H9 (cell line): ENCODE measurements around the gene ACAD8. TPM values are rescaled to one million over a fixed set of nuclear protein-coding genes. Genes with fewer than 3 reads are reported as not detected.
A peak's percentile ranks its signal among the peaks of the same experiment; 100 is the strongest.

Experiments
- DNase-seq: peaks from one replicate; pipeline ENCODE4 v3.0.0-alpha.2; 2017
- H2AFZ ChIP-seq: one replicate; pipeline ENCODE4 v1.6.1; 2013; ENCODE audit warnings: mild to moderate bottlenecking, low read length, control low read depth, moderate library complexity
- H2AK5ac ChIP-seq: 2 replicates; pipeline ENCODE4 v1.6.1; 2013; ENCODE audit warnings: low read length, control low read depth, mixed read lengths; ENCODE audit not compliant: insufficient read length
- H2BK120ac ChIP-seq: one replicate; pipeline ENCODE4 v1.6.1; 2013; ENCODE audit warnings: low read depth, mild to moderate bottlenecking, low read length, control low read depth, inconsistent platforms; ENCODE audit not compliant: poor library complexity, severe bottlenecking
- H2BK12ac ChIP-seq: 2 replicates; pipeline ENCODE4 v1.6.1; 2013; ENCODE audit warnings: low read length, control low read depth, mixed read lengths, low read depth; ENCODE audit not compliant: insufficient read length
- H2BK15ac ChIP-seq: 2 replicates; pipeline ENCODE4 v1.6.1; 2013; ENCODE audit warnings: low read depth, low read length, control low read depth
- H2BK20ac ChIP-seq: one replicate; pipeline ENCODE4 v1.6.1; 2013; ENCODE audit warnings: low read depth, mild to moderate bottlenecking, low read length, control low read depth, inconsistent platforms; ENCODE audit not compliant: poor library complexity, severe bottlenecking
- H2BK5ac ChIP-seq: 2 replicates; pipeline ENCODE4 v1.6.1; 2013; ENCODE audit warnings: low read length, control low read depth, mixed read lengths; ENCODE audit not compliant: insufficient read length
- H3K14ac ChIP-seq: 2 replicates; pipeline ENCODE4 v1.6.1; 2013; ENCODE audit warnings: low read length, control low read depth; ENCODE audit not compliant: insufficient read depth
- H3K18ac ChIP-seq: 2 replicates; pipeline ENCODE4 v1.6.1; 2013; ENCODE audit warnings: low read depth, mild to moderate bottlenecking, mixed read lengths, low read length, control low read depth; ENCODE audit not compliant: insufficient read length
- H3K23ac ChIP-seq: 2 replicates; pipeline ENCODE4 v1.6.1; 2013; ENCODE audit warnings: low read length, control low read depth, mixed read lengths, low read depth; ENCODE audit not compliant: insufficient read length
- H3K23me2 ChIP-seq: 2 replicates; pipeline ENCODE4 v1.6.1; 2013; ENCODE audit warnings: low read depth, mild to moderate bottlenecking, mixed read lengths, low read length, control low read depth; ENCODE audit not compliant: insufficient read length, poor library complexity, severe bottlenecking
- H3K27ac ChIP-seq: 2 replicates; pipeline ENCODE4 v1.5.1; 2013; ENCODE audit warnings: low read length, control low read depth, mixed read lengths, low read depth; ENCODE audit not compliant: insufficient read length
- H3K27me3 ChIP-seq: 2 replicates; pipeline ENCODE4 v1.6.1; 2013; ENCODE audit warnings: low read length, control low read depth, inconsistent platforms; ENCODE audit not compliant: insufficient read depth
- H3K4ac ChIP-seq: 2 replicates; pipeline ENCODE4 v1.6.1; 2013; ENCODE audit warnings: low read depth, mild to moderate bottlenecking, control low read depth, inconsistent platforms, low read length, moderate library complexity
- H3K4me1 ChIP-seq: 2 replicates; pipeline ENCODE4 v1.6.1; 2013; ENCODE audit warnings: low read length, control low read depth, inconsistent platforms; ENCODE audit not compliant: insufficient read depth
- H3K4me2 ChIP-seq: 2 replicates; pipeline ENCODE4 v1.6.1; 2013; ENCODE audit warnings: low read length, control low read depth, mixed read lengths; ENCODE audit not compliant: insufficient read length, insufficient read depth
- H3K56ac ChIP-seq: 2 replicates; pipeline ENCODE4 v1.6.1; 2013; ENCODE audit warnings: low read depth, mild to moderate bottlenecking, mixed read lengths, low read length, control low read depth; ENCODE audit not compliant: insufficient read length
- H3K79me1 ChIP-seq: 2 replicates; pipeline ENCODE4 v1.6.1; 2013; ENCODE audit warnings: low read depth, mild to moderate bottlenecking, moderate library complexity, low read length, control low read depth, inconsistent platforms; ENCODE audit not compliant: insufficient read depth, poor library complexity, severe bottlenecking
- H3K79me2 ChIP-seq: 2 replicates; pipeline ENCODE4 v1.6.1; 2013; ENCODE audit warnings: low read length, control low read depth, inconsistent platforms; ENCODE audit not compliant: insufficient read depth
- H3K9ac ChIP-seq: 2 replicates; pipeline ENCODE4 v1.6.1; 2013; ENCODE audit warnings: low read length, control low read depth, mixed read lengths; ENCODE audit not compliant: insufficient read length; ENCODE audit errors: extremely low read depth
- H3K9me3 ChIP-seq: one replicate; pipeline ENCODE4 v1.6.1; 2013; ENCODE audit warnings: low read depth, low read length, inconsistent platforms; ENCODE audit not compliant: control insufficient read depth
- H3T11ph ChIP-seq: one replicate; pipeline ENCODE4 v1.6.1; 2013; ENCODE audit warnings: mild to moderate bottlenecking, low read length, control low read depth, inconsistent platforms
- H4K20me1 ChIP-seq: one replicate; pipeline ENCODE4 v1.6.1; 2013; ENCODE audit not compliant: control insufficient read depth, insufficient read length, insufficient read depth
- H4K5ac ChIP-seq: 2 replicates; pipeline ENCODE4 v1.6.1; 2013; ENCODE audit warnings: low read depth, mild to moderate bottlenecking, mixed read lengths, low read length, control low read depth; ENCODE audit not compliant: insufficient read length
- H4K8ac ChIP-seq: replicated peaks from 2 replicates; pipeline ENCODE4 v1.6.1; 2013; ENCODE audit warnings: low read length, control low read depth, mixed read lengths, low read depth; ENCODE audit not compliant: insufficient read length
- H4K91ac ChIP-seq: 2 replicates; pipeline ENCODE4 v1.6.1; 2013; ENCODE audit warnings: low read depth, mild to moderate bottlenecking, moderate library complexity, mixed read lengths, low read length, control low read depth; ENCODE audit not compliant: insufficient read length
- H3K27ac Mint-ChIP-seq, 3 experiments: 2 replicates in 2 of 3; 3 replicates in 1 of 3; pipeline ENCODE4 v1.8.0; 2020 to 2021; ENCODE audit warnings: mixed read lengths in 3 of 3, mild to moderate bottlenecking in 1 of 3, moderate library complexity in 1 of 3
- H3K27me3 Mint-ChIP-seq: 2 replicates; pipeline ENCODE4 v1.8.0; 2021; ENCODE audit warnings: low read depth, mild to moderate bottlenecking, moderate library complexity, mixed read lengths
- H3K36me3 Mint-ChIP-seq, 3 experiments: 2 replicates in 2 of 3; 3 replicates in 1 of 3; pipeline ENCODE4 v1.8.0; 2020 to 2021; ENCODE audit warnings: low read depth in 3 of 3, mixed read lengths in 3 of 3; ENCODE audit not compliant: insufficient read depth in 1 of 3
- H3K4me1 Mint-ChIP-seq, 2 experiments: 2 replicates each; pipeline ENCODE4 v1.8.0; 2020; ENCODE audit warnings: mixed read lengths in 2 of 2
- H3K4me3 Mint-ChIP-seq, 2 experiments: 2 replicates in 1 of 2; 3 replicates in 1 of 2; pipeline ENCODE4 v1.8.0; 2020 to 2021; ENCODE audit warnings: mild to moderate bottlenecking in 2 of 2, mixed read lengths in 2 of 2, moderate library complexity in 1 of 2
- H3K9me3 Mint-ChIP-seq, 2 experiments: 2 replicates in 1 of 2; 3 replicates in 1 of 2; pipeline ENCODE4 v1.8.0; 2020; ENCODE audit warnings: mild to moderate bottlenecking in 2 of 2, mixed read lengths in 2 of 2, moderate library complexity in 1 of 2
- CTCF ChIP-seq: fragments of 200-600 bp; sonication (generic); conservative IDR thresholded peaks from 3 replicates; pipeline ENCODE4 v1.8.0; 2021; ENCODE audit warnings: antibody characterized with exemption, mild to moderate bottlenecking
- WGBS: extraction: QIAGEN DNeasy Blood & Tissue Kit; methylation state at CpG from one replicate; pipeline ENCODE4 v1.1.7; 2013; ENCODE audit warnings: missing lambda C conversion rate, low lambda C conversion rate, mixed read lengths; ENCODE audit not compliant: insufficient read length; ENCODE audit errors: extremely low coverage; 5-methylcytosine and 5-hydroxymethylcytosine counted together
- total RNA-seq: library from RNA; stranded (reverse); gene quantifications from 2 replicates; pipeline ENCODE4 v1.2.1, GENCODE V29; 2021

Gene ACAD8
- total RNA-seq, 1 experiment from 2014 or later = 46.8 TPM

- Histone ChIP-seq H2BK15ac (no peak overlapping the region), H3K79me1 (no peaks in the 10 kb centered on the region), H3K9me3 (no peaks in the 10 kb centered on the region), H3K27ac (no peak overlapping the region), H2BK12ac (no peak overlapping the region), H4K91ac (no peak overlapping the region), H4K20me1 (no peaks in the 10 kb centered on the region), H3K9ac (no peak overlapping the region), H3K56ac (no peak overlapping the region), H4K5ac (no peak overlapping the region), H3K4me2 (no peak overlapping the region), H2BK120ac (no peak overlapping the region), H3T11ph (no peak overlapping the region), H2AFZ (no peak overlapping the region), H2BK20ac (no peak overlapping the region), H3K79me2 (no peaks in the 10 kb centered on the region), H3K4me1 (no peaks in the 10 kb centered on the region), H2BK5ac (no peak overlapping the region), H3K27me3 (no peaks in the 10 kb centered on the region), H3K18ac (no peak overlapping the region), H2AK5ac (no peak overlapping the region), H4K8ac (no peak overlapping the region), H3K23me2 (no peaks in the 10 kb centered on the region), H3K14ac (no peak overlapping the region), H3K23ac (no peak overlapping the region), H3K4ac (no peak overlapping the region)
- H3K27ac Mint-ChIP-seq = peak overlapping the region in 1 of 3 experiments; percentile 41; a peak in 1 of 7 replicates
- peaks cover 9 to 36% (median 20%) of the 10 kb centered on the region in 3 experiments; a peak in 6 of 7 replicates for H3K36me3 Mint-ChIP-seq
- H3K9me3 Mint-ChIP-seq = no peaks in the 10 kb centered on the region
- no peak for DNase-seq
- peaks cover 8 to 11% of the 10 kb centered on the region in 2 experiments for H3K4me1 Mint-ChIP-seq
- H3K4me3 Mint-ChIP-seq = no peak overlapping the region
- no CpG with 5 or more reads among the region's 20 CpGs for WGBS
- H3K27me3 Mint-ChIP-seq = no peaks in the 10 kb centered on the region
- no peak for TF ChIP-seq CTCF
Observed at GRCh38 chr11:134293119-134294113, 40.0 kb downstream of the ACAD8 start.
